Measurements from ENCODE around the gene NBEAL1.
A peak's percentile ranks its signal among the peaks of the same experiment; 100 is the strongest.
"Not testable (repeated sequence)": the region's sequence is repeated elsewhere in the genome, so short reads cannot be mapped to it uniquely, and the experiment has no call there.

Gene NBEAL1

GRCh38 chr2:203195331-203196036, 180.8 kb downstream of the NBEAL1 start:
- DNase-seq (ENCODE audit: low spot score in 2 of 2) (no peak), ATAC-seq (no peak)
- Mint-ChIP-seq H3K36me3 (peaks cover 22% of the 10 kb centered on the region), H3K4me3 (no peak overlapping the region), H3K9me3 (no peaks in the 10 kb centered on the region), H3K4me1 (no peaks in the 10 kb centered on the region), H3K27ac (no peak overlapping the region)

GRCh38 chr2:203200866-203201265, 186.2 kb downstream of the NBEAL1 start:
- Mint-ChIP-seq H3K4me3 (no peak overlapping the region), H3K9me3 (no peaks in the 10 kb centered on the region), H3K27ac (no peak overlapping the region), H3K36me3 (peaks cover 28% of the 10 kb centered on the region), H3K4me1 (no peaks in the 10 kb centered on the region)
- DNase-seq (ENCODE audit: low spot score in 2 of 2) (no peak), ATAC-seq (no peak)

DNA sequence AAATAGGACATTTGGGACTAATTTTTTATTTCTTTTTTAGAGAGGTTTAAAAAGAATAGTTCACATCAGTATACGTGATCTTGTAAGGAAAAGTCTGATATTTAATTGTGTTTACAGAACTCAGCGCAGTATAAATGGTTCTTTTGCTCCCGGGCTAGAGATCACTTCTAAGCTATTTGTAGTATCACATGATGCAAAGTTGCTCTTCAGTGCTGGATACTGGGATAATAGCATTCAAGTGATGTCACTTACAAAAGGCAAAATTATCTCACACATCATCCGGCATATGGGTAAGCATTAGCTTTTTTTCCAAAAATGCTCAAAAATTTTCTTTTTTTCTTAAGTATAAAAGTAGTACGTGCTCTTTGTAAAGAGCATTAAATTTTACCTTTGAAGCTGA, 186.8 kb downstream of the NBEAL1 start:
- Mint-ChIP-seq H3K4me1 (no peaks in the 10 kb centered on the region), H3K36me3 (peaks cover 28% of the 10 kb centered on the region), H3K27ac (no peak overlapping the region), H3K9me3 (no peaks in the 10 kb centered on the region), H3K4me3 (no peak overlapping the region)
- ATAC-seq, result no peak
- DNase-seq (ENCODE audit: low spot score in 2 of 2), result no peak

- DNase-seq (ENCODE audit: low spot score in 2 of 2) (no peak), ATAC-seq (no peak)
- Mint-ChIP-seq H3K4me1 (no peaks in the 10 kb centered on the region), H3K27ac (no peak overlapping the region), H3K4me3 (no peak overlapping the region), H3K36me3 (peaks cover 8% of the 10 kb centered on the region), H3K9me3 (no peaks in the 10 kb centered on the region)
Observed at GRCh38 chr2:203209538-203209937, 194.9 kb downstream of the NBEAL1 start.

DNA sequence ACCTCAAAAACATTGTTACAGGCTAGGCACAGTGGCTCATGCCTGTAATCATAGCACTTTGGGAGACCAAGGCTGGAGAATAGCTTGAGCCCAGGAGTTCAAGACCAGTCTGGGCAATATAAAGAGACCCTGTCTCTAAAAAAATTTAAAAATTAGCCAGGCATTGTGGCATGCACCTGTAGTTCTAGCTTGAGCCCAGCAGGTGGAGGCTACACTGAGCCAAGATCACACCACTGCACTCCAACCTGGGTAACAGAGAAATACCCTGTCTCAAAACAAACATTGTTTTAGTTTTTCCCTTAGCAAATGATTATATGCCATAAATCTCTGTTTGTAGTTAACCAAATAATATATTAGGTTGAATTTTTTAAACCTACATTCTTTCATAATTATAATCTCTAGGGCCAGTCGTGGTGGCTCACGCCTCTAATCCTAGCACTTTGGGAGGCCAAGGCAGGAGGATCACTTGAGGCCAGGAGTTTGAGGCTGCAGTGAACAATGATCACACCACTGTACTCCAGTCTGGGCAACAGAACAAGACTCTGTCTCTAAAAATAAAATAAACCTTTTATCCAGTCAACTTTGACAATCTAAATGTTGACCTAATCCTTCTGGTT, 210.9 kb downstream of the NBEAL1 start:
- no peaks in the 10 kb centered on the region for H3K9me3 Mint-ChIP-seq
- no peak overlapping the region for H3K4me3 Mint-ChIP-seq
- peak; percentile 67 for ATAC-seq
- H3K4me1 Mint-ChIP-seq, result no peaks in the 10 kb centered on the region
- peak in 1 of 2 donors; percentile 53 for DNase-seq (ENCODE audit: low spot score in 2 of 2)
- H3K36me3 Mint-ChIP-seq, result no peaks in the 10 kb centered on the region
- H3K27ac Mint-ChIP-seq, result no peak overlapping the region

DNA sequence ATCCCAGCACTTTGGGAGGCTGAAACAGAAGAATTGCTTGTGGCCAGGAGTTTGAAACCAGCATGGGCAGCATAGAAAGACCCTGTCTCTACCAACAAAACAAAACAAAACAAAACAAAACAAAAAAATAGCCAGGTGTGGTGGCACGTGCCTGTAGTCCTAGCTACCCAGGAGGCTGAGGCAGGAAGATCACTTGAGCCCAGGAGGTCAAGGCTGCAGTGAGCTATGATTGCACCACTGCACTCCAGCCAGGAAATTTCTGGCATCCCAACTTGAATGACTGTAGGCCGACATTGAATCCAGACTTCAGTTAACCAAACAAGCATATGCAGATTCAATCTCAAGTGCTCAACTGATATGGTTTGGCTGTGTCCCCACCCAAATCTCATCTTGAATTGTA, 215.0 kb downstream of the NBEAL1 start:
- not testable (repeated sequence) for H3K9me3 Mint-ChIP-seq, ATAC-seq

GRCh38 chr2:203237346-203238238, 222.9 kb downstream of the NBEAL1 start:
- H3K4me3 Mint-ChIP-seq, result peak overlapping the region; percentile 97
- ATAC-seq, result no peak
- DNase-seq (ENCODE audit: low spot score in 2 of 2), result peak in 1 of 2 donors; percentile 48
- H3K9me3 Mint-ChIP-seq, result no peaks in the 10 kb centered on the region
- H3K36me3 Mint-ChIP-seq, result peaks cover 32% of the 10 kb centered on the region
- peaks cover 23% of the 10 kb centered on the region for H3K4me1 Mint-ChIP-seq
- no peak overlapping the region for H3K27ac Mint-ChIP-seq

More for the DNA sequence above, 215.0 kb downstream of the NBEAL1 start:
- H3K36me3 Mint-ChIP-seq, H3K4me3 Mint-ChIP-seq, H3K27ac Mint-ChIP-seq, H3K4me1 Mint-ChIP-seq: not testable (repeated sequence)
- DNase-seq (ENCODE audit: low spot score in 2 of 2), result peak in 1 of 2 donors; percentile 37

DNA sequence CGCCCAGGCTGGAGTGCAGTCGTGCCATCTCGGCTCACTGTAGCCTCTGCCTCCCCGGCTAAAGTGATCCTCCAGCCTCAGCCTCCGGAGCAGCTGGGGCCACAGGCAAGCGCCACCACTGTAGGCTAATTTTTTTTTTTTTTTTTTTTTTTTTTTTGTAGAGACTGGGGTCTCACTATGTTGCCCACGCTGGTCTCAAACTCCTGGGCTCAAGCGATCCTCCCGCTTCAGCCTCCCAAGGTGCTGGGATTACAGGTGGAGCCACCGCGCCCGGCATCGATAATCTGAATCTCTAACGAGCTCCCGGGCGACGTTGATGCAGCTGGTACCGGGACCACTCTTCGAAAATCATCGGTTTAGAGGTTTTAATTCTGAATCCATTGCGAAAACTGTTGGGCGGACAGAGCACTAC, 223.6 kb downstream of the NBEAL1 start:
- DNase-seq (ENCODE audit: low spot score in 2 of 2) (no peak), ATAC-seq (no peak)
- H3K4me1 Mint-ChIP-seq, result peaks cover 30% of the 10 kb centered on the region
- H3K36me3 Mint-ChIP-seq, result peaks cover 39% of the 10 kb centered on the region
- peak overlapping the region; percentile 99 for H3K27ac Mint-ChIP-seq
- no peaks in the 10 kb centered on the region for H3K9me3 Mint-ChIP-seq
- H3K4me3 Mint-ChIP-seq, result peak overlapping the region; percentile 97

GRCh38 chr2:203238704-203239526, 224.2 kb downstream of the NBEAL1 start, which contains the start of gene CYP20A1:
Gene CYP20A1, plus strand, starts transcription at chr2:203239018. Its CDS starts 45 bp downstream, at chr2:203239063.
- Mint-ChIP-seq H3K4me1 (peaks cover 30% of the 10 kb centered on the region), H3K9me3 (no peaks in the 10 kb centered on the region), H3K27ac (peak within 1 kb of the TSS; percentile 99), H3K36me3 (peaks cover 45% of the 10 kb centered on the region), H3K4me3 (peak within 1 kb of the TSS; percentile 97)
- ATAC-seq, result peak; percentile 92
- peak; percentile 94 to 98 for DNase-seq (ENCODE audit: low spot score in 2 of 2)

GRCh38 chr2:203240491-203240890, 225.8 kb downstream of the NBEAL1 start:
- H3K27ac Mint-ChIP-seq, result peak overlapping the region; percentile 99

GRCh38 chr2:203242518-203242917, 227.8 kb downstream of the NBEAL1 start:
- Mint-ChIP-seq H3K9me3 (no peaks in the 10 kb centered on the region), H3K4me1 (peaks cover 30% of the 10 kb centered on the region), H3K36me3 (peaks cover 81% of the 10 kb centered on the region), H3K4me3 (no peak overlapping the region), H3K27ac (no peak overlapping the region)
- ATAC-seq (no peak), DNase-seq (ENCODE audit: low spot score in 2 of 2) (peak in 1 of 2 donors; percentile 30)

More at GRCh38 chr2:203240491-203240890, 225.8 kb downstream of the NBEAL1 start:
- peak in 1 of 2 donors; percentile 40 for DNase-seq (ENCODE audit: low spot score in 2 of 2)
- Mint-ChIP-seq H3K4me1 (peaks cover 30% of the 10 kb centered on the region), H3K4me3 (peak overlapping the region; percentile 97), H3K36me3 (peaks cover 61% of the 10 kb centered on the region), H3K9me3 (no peaks in the 10 kb centered on the region)
- no peak for ATAC-seq

GRCh38 chr2:203246646-203247045, 232.0 kb downstream of the NBEAL1 start:
- peaks cover 96% of the 10 kb centered on the region for H3K36me3 Mint-ChIP-seq
- H3K4me1 Mint-ChIP-seq, result peaks cover 8% of the 10 kb centered on the region
- no peak overlapping the region for H3K27ac Mint-ChIP-seq
- no peaks in the 10 kb centered on the region for H3K9me3 Mint-ChIP-seq
- DNase-seq (ENCODE audit: low spot score in 2 of 2) (no peak), ATAC-seq (no peak)
- no peak overlapping the region for H3K4me3 Mint-ChIP-seq

DNA sequence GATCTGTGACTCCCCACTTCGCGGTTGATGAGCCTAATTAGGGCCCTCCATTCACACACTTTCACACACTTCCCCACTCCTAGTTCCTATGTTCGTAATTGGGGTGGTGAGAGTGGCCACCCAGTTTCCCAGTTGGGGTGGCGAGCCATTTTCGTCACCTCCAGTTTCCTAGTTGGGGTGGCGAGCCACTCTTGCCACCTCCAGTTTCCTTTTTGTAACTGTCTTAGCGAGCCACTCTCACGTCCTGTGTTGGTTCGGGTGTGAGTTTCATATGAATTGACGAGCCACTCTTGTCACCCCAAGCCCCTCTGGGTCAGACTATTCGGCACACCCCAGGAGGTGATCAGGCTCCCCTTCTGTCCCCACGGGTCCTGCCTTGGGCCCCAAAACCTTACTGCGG, 238.1 kb downstream of the NBEAL1 start:
- peaks cover 10% of the 10 kb centered on the region for H3K4me1 Mint-ChIP-seq
- peaks cover 97% of the 10 kb centered on the region for H3K36me3 Mint-ChIP-seq
- no peaks in the 10 kb centered on the region for H3K9me3 Mint-ChIP-seq
- no peak overlapping the region for H3K4me3 Mint-ChIP-seq
- peak overlapping the region; percentile 79 for H3K27ac Mint-ChIP-seq
- ATAC-seq, result peak; percentile 47
- no peak for DNase-seq (ENCODE audit: low spot score in 2 of 2)

GRCh38 chr2:203253422-203254095, 238.9 kb downstream of the NBEAL1 start:
- H3K9me3 Mint-ChIP-seq; DNase-seq (ENCODE audit: low spot score in 2 of 2); H3K4me3 Mint-ChIP-seq; ATAC-seq: not testable (repeated sequence)
- H3K4me1 Mint-ChIP-seq, result peaks cover 14% of the 10 kb centered on the region
- peak overlapping the region; percentile 79 for H3K27ac Mint-ChIP-seq
- H3K36me3 Mint-ChIP-seq, result peaks cover 100% of the 10 kb centered on the region
